Fibroblast of skin of scalp (primary cell): ENCODE results near the gene IL1R2.
"Not testable (repeated sequence)": the region's sequence is repeated elsewhere in the genome, so short reads cannot be mapped to it uniquely, and the experiment has no call there.

ENCODE experiments used
- DNase-seq: peaks from one replicate; pipeline ENCODE4 v3.0.0-alpha.2; 2013

The IL1R2 gene

DNA sequence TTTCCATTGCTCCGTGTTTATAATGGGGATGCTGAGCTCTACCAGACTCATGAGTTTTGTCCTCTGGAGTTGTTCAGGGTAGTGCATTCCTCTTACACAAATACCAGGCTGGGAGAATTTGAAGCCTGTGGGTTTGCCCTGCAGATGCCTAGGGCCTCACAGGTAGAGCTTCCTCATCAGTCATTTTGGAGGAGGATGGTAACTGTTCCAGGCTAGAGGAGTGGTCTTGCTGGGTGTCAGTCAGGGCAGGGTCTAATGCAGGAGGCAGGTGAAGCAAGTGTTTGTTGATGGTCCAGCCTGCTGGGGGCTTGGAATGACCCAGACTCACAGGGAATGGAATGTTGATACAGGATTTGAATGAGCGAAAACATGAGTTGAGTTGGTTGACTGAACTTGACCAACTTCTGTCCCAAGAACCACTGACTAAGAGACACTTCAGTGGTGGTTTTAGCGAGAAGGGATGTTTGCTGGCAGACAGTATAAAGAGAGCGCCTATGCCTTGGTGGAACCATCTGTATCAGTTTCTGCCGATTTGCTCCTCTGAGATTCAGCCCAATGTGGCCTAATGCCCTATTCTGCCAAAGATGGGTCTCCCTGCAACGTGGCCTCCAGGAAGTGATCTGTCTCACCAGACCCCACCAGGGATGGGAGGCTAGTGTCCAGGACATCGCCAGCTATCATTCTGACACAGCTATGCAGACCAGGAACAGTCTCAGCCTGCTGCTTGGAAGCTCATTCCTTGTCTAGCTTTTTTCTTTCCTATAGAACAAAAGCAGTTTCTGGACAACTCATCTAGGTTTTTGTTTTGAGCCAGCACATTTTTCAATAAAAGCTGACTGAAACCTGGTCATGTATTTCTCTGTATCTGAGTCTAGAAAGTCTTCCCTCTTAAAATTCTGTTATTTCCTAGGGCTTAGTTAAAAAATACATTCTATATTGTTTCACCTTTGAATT lies 9.3 kb downstream of the IL1R2 start:
- no peak for DNase-seq

DNA sequence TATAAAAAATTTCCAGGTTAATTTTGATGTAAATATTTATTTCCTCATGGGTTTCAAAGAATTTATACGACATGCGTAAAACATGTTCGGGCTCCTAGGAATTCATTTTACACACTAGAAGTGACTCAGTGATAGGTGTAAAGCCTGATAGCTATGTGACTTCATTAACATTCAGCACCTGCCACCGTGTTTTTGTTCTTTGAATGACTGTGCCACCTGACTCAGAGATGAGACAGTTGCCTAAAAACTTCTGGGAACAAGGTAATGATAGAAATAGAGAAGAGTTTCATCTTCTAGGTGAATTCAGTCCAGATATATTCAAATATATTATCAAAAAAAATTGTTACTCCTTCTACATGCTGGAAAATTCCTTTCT lies 10.0 kb downstream of the IL1R2 start:
- DNase-seq = no peak

DNA sequence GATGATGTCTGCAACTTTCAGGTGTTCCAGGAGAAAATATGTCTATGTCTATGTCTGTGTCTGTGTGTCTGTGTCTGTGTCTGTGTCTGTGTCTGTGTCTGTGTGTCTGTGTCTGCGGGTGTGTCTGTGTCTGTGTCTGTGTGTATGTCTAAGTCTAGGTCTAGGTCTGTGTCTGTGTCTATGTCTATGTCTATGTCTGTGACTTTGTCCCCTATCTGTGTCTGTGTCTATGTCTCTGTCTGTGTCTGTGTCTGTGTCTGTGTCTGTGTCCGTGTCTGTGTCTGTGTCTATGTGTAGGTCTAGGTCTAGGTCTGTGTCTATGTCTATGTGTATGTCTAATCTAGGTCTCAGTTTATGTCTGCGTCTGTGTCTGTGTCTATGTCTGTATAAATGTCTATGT lies 10.5 kb downstream of the IL1R2 start:
- no peak for DNase-seq

DNA sequence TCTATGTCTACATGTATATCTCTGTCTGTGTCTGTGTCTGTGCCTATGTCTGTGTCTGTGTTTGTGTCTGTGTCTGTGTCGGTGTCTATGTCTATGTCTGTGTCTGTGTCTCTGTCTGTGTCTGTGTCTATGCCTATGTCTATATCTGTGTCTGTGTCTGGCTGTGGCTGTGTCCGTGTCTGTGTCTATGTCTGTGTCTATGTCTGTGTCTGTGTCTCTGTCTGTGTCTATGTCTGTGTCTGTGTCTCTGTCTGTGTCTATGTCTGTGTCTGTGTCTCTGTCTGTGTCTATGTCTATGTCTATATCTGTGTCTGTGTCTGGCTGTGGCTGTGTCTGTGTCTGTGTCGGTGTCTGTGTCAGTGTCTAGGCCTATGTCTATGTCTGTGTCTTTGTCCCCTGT lies 11.1 kb downstream of the IL1R2 start:
- DNase-seq = not testable (repeated sequence)

DNA sequence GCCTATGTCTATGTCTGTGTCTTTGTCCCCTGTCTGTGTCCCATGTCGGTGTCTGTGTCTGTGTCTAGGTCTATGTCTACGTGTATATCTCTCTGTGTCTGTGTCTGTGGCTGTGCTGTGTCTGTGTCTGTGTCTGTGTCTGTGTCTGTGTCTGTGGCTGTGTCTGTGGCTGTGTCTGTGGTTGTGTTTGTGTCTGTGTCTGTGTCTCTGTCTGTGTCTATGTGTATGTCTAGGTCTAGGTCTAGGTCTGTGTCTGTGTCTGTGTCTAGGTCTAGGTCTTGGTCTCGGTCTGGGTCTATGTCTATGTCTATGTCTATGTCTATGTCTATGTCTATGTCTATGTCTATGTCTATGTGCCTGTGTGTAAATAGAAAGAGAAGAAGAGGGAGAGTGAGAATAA lies 11.9 kb downstream of the IL1R2 start:
- no peak for DNase-seq

DNA sequence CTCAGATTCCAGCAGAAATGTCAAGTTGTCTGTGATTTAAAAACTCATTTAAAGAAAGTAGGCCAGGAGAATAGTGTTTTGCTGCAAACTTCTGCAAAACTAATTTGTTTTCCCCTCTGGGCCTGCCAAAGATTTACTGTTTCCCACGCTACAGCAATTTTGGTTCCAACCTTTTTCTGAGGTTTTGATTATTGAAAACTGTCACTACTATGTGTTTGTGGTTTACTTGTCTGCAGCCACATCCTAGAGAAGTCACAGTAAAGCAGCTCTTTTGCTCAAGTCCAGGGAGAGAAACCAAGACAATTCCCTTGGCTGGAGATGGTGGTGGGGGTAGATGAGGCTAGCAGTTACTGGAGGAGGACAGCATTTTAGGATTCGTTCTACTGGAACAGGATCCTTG lies 12.8 kb downstream of the IL1R2 start:
- DNase-seq = no peak

DNA sequence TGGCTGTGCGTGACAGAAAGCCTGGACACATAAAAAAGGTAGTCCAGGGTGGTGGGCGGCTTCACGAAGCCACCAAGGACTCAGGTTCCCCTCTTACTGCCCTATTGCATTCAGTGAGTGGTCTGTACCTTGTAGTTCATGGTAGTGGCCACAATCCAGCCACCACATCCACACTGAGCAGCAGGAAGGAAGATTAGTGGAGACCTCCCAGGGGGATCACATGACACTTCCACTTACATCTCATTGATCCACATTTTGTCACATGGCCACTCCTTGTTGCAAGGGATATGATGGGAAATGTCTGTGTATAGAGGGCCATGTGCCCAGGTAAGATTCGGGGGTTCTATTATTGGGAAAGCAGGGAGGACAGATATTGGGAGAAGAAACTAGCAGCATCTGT lies 13.7 kb downstream of the IL1R2 start:
- no peak for DNase-seq

DNA sequence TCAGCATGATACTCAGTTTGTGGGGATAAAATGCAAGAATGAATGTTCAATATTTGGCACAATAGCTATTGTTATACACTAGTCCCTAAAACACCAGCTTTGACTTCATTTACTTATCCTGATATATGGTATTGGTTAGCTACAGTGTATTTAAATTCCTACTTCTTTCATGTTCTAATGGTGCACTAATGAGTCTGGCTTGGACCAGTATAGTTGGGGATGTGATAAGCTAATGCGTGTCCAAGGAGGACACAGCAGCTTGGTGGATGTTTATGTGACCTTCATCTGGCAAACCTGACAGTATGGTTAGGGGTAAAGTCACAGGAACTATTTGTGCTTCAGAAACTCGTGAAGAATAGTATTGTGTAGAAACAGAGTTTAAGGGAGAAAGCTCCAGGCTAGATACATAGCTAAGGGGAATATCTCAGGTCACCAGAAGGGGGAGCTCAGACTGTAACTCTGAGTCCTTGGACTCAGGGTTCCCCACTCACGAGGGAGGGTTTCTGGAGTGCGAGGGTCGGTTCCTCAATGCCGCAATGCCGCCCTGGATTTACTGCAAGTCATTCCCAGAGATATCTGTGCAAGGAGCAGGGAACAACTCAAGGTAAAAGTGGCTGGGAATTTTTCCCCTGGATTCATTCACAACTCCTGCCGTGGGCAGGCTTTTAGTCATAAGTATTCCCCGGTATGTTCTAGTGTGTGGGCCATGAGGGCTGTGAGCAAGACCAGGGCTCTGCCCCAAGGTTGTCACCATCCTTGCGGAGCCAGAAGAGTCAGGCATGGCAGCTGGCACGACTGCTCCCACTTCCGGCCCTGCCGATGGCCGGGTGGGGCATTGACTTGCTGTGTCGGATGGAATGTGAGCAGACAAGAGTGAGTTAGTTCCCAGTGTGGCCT lies 14.5 kb downstream of the IL1R2 start:
- DNase-seq = peak; percentile 52

DNA sequence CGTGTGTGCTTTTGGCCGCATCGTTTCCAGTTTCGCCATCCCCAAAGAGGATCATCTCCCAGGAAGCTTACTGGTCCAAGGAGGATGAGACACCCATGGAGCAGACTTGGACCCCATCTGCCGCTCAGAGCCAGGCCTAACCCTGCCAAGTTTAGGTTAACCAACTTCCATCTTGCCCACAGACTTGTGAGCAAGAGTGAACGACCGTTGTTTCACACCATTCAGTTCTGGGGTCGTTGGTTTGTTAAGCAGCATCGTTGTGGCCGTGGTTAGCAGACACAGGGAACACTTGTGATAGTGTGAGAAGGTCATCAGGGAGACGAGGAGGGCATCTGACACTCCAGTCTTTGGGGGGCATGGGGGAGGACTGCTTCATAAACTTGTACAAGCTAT lies 15.1 kb downstream of the IL1R2 start:
- no peak for DNase-seq

DNA sequence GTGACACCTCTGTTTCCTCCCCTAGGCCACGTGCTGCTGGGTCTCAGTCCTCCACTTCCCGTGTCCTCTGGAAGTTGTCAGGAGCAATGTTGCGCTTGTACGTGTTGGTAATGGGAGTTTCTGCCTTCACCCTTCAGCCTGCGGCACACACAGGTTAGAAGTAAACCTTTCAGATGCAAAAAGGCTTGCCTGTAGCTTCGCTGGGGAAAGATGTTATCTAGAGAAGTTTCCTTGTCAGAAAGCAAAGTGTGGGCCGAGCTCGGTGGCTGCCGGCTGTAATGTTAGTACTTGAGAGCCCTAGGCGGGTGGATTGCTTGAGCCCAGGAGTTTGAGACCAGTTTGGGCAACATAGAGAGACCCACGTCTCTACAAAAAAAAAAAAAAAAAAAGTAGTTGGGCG lies 16.7 kb downstream of the IL1R2 start:
- no peak for DNase-seq

DNA sequence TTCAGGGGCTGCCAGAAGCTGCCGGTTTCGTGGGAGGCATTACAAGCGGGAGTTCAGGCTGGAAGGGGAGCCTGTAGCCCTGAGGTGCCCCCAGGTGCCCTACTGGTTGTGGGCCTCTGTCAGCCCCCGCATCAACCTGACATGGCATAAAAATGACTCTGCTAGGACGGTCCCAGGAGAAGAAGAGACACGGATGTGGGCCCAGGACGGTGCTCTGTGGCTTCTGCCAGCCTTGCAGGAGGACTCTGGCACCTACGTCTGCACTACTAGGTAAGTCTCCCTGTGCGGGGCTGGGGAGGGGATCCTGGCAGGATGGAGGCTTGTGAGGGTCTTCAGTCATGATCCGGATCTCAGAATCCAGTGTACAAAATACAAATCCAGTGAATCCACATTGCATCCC lies 17.8 kb downstream of the IL1R2 start:
- no peak for DNase-seq

DNA sequence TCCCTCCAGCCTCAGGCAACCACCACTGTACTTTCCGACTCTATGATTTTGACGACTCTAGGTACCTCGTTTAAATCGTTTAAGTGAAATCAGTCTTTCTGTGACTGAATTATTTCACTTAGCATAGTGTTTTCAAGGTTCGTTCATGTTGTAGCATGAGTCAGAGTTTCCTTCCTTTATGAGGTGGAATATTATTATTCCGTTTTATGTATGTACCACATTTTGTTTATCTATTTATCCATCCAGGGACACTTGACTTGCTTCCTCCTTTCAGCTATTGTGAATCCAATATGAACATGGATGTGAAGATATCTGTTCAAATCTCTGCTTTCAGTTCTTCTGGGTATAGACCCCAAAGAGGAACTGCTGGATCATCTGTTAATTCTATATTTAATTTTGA lies 19.1 kb downstream of the IL1R2 start:
- DNase-seq = no peak

DNA sequence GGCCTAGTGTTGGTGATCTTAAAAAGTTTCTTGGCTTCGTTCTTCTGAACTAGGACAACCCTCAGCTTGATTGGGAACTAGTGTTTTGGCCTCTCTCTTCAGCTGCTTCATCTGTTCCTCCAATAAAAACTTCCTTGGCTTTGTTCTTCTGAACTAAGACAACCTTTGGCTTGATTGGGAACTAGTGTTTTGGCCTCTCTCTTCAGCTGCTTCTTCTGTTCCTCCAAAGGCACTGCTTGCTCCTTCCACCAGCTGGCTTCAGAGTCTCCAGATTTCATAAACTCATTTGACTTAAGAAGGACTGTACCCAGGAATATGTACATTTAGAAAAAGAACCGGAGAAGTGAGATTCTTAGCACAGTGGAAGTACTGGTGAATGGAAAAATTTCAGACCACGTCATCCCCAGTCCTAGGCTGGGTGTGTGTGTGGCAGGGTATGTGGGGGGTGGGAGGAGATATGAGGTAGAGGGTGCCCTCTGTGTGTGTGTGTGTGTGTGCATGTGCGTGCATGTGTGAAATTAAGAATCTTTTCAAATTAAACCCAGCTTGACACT lies 20.4 kb downstream of the IL1R2 start:
- no peak for DNase-seq

DNA sequence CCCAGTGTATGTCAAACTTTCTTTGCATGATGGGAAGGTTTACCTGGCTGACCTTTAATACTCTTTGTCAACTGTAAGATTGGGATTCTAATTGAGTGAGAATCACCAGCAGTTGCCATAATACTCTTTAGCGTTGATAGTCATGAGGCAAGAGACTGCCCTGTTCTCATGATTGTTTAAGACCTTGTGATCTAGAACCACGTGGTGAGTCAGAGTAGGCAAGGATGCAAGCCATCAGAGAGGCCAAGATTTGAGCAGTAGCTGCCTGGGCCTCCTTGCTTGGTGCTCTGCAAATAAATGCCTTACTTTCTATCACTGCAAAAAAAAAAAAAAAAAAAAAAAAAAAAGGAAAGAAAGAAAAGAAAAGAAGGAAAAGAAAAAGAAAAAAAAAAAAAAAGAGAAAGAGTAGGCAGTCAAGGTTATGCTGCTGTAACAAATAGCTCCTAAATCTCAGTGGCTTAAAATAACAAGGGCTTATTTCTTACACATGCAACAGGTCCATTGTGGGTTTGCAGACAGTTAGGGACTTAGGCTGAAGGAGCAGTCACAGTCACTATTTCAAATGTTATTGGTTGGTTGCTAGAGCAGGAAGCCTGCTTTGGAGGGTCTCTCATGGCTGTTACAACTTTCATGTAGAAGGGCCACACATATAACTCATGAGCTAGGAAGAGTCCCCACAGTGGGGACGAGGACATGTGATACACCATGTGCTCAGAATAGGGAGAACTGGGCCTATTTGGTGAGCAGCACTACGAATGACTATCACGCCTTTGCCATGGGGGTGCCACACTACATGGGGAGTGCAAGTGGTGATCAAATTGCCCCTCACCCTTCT lies 21.7 kb downstream of the IL1R2 start:
- no peak for DNase-seq

DNA sequence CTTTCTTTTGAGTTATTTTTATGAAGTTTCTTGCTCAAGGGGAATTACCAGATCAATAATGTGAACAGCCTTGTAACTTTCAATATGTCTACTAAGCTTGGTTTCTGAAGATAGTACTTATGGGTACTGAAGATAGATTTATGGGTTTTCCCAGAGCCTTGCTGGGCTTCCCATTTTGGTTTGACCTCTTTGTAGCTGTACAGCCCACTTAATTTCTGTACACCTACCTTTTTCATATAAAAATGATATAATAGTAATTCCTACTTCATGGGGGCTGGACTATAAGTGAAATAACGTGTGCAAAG lies 22.2 kb downstream of the IL1R2 start:
- DNase-seq = no peak

DNA sequence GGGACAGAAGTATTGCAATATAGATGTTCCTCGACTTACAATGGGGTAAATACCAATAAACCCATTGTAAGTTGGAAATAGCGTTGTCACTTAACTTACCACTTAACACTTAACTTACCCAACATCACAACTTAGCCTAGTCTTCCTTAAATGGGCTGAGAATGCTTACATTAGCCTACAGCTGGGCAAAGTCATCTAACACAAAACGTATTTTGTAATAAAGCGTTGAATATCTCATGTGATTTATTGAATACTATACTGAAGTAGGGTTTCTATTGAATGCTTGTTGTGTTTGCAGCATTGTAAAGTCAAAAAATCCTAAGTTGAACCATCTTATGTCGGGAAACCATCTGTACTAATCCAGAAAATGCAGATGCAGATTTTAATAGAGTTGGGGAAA lies 23.6 kb downstream of the IL1R2 start:
- DNase-seq = no peak

DNA sequence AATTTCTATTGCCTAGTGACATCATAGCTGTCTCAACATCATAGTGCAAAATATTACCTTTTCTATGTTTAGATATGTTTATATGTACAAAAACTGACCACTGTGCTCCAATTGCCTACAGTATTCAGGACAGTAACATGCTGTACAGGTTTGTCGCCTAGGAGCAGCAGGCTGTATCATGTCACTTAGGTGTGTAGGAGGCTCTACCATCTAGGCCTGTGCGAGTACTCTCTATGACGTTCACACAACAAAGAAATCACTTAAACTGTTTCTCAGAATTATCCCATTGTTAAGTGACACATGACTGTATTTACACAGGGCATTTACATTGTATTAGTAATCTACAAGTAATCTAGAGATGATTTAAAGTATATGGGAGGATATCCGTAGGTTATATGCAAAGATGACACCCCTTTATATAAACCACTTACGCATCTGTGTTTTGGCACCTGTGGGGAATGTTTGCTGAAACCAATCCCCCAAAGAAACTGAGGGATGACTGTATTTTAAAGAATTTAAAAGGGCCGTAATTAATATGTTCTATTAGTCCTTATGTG lies 24.7 kb downstream of the IL1R2 start:
- no peak for DNase-seq

DNA sequence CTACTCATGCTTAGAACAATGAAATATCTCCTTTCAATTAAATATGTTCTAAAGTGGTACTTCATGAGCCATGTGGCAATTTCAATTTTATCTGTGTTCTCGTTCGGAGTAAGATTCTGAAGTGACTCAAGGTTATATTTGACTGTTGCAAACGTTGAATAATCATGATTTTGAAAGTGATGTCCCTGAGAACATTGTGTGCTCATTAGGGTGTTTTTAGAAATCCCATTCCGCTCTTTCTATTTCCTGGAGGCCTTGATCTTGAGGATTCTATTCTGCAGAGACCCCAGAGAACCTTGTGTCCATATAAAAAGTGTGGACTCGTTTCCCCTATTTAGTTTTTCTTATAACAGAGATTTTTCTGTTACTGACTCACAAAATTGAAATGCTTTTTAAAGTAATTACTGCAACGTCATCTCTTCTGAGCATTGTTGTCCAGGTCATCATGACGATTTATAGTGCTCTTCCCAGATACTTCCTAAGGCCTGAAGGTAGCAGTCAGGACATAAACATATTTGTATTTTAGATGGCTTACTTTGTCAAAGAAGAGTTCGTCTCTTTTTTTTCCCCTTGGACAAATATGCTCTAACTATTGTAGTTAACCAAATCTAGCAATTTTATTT lies 27.2 kb downstream of the IL1R2 start:
- DNase-seq = no peak

DNA sequence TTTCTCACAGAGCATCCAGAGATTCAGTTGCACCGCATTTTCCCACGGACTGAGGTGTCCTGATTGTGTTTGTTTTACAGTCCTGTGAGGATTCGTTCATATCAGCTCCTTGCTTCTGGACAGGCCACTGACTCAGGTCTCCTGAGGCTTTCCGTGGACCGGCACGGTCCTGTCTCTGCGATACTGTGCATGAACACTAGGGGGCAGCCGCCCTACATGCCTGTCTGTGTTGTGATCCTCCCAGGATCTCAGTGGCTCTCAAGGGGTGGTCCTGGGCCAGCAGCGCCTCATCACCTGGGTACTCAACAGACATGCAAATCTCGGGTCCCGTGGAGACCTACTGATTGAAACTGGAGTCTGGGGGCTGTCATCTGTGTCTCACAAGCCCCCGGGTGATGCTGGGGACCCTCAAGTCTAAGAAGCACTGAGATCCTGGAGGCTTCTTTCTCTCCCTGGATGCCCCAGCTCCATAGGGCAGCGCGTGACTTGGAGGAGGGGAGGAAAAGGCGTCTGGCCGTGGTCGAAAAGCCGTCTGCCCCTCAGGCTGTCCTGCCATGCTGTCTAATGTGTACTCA lies 28.9 kb downstream of the IL1R2 start:
- DNase-seq = peak; percentile 85

DNA sequence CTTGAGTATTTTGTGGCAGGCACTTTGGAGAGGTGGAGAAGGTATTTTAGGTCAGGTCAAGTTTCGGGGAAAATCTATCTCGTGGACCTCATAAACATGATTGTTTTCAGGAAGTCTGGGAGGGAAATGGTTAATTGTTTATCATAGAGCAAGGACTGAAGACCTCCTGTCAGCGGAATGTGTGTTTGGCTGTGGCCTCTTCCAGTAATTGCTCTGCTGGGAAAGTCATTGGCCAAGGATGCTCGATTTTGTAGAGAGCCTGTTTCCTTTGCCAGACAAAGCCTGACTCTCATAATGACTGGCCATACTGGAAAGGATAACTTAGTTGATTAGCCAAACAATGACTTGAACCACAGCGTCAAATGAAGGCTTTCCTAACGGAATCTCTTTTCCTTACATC lies 30.0 kb downstream of the IL1R2 start:
- peak; percentile 41 for DNase-seq

DNA sequence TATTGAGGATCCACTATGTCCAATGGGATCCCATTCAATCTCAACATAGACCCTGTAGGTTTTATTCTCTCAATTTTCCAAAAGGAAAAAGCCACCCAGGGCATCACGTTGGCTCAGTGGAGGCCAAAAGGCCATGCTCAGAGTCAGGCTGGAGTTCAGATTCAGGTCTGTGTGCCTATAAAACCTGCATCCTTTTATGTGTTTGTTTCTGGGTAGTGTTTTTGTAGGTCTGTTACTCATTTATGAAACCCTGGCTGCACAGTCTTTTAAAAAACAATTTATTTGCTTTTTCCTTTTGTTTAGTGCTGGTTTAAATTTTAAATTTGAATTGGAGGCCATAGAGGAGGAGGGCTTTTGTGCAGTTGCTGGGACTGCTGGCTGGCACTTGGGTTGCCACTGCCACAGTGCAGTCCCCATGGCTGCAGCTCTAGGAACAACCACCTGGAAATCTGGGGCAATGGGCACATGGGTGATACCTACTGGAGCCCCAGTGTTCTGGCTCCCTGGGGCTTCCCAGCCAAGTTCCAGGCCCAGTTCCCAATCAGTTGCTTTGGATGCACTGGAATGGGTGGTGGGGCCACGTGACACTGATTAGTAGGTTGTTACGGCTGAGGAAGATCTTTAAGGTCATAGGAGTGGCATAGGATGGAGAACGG lies 31.3 kb downstream of the IL1R2 start:
- DNase-seq = no peak
